Large intestine (tissue), 12 donors: Measurements from ENCODE around the gene DERA. TPM values are rescaled to one million over a fixed set of nuclear protein-coding genes. Genes with fewer than 3 reads are reported as not detected.
"Not testable (repeated sequence)": the region's sequence is repeated elsewhere in the genome, so short reads cannot be mapped to it uniquely, and the experiment has no call there.

Source experiments
- DNase-seq, 2 donors: peaks; one replicate each; pipeline versions ENCODE4 v3.0.0 to v3.0.0-alpha.2; 2013
- H3K27ac ChIP-seq: one replicate; pipeline ENCODE4 v1.5.1; 2013; ENCODE audit warnings: low read length
- H3K27me3 ChIP-seq: 2 replicates; pipeline ENCODE4 v1.6.1; 2013; ENCODE audit warnings: low read length; ENCODE audit not compliant: control insufficient read depth, insufficient read depth
- H3K36me3 ChIP-seq: 2 replicates; pipeline ENCODE4 v1.6.1; 2013; ENCODE audit warnings: low read length; ENCODE audit not compliant: control insufficient read depth, insufficient read depth
- H3K4me1 ChIP-seq: one replicate; pipeline ENCODE4 v1.6.1; 2013; ENCODE audit warnings: low read length; ENCODE audit not compliant: control insufficient read depth, insufficient read depth
- H3K4me3 ChIP-seq: one replicate; pipeline ENCODE4 v1.5.1; 2013; ENCODE audit warnings: low read length
- H3K9me3 ChIP-seq: one replicate; pipeline ENCODE4 v1.6.1; 2013; ENCODE audit warnings: mild to moderate bottlenecking, low read depth, low read length, moderate library complexity; ENCODE audit not compliant: control insufficient read depth
- WGBS: methylation state at CpG from one replicate; pipeline ENCODE4 v1.1.5; 2013; ENCODE audit warnings: low lambda C conversion rate; ENCODE audit not compliant: insufficient coverage; 5-methylcytosine and 5-hydroxymethylcytosine counted together
- long read RNA-seq, 11 donors: transcript quantifications; one replicate each; lab custom pipeline, GENCODE V29; 2026
- polyA plus RNA-seq: library from polyadenylated mRNA; unstranded; fragments of 120-200 nt; gene quantifications from one replicate; pipeline ENCODE4 v1.2.1, GENCODE V29; 2013

The DERA gene
- 68.0 TPM for polyA plus RNA-seq
- long read RNA-seq, donor 1, transcript DERA-201 (9 exons, 1,705 nt): major isoform, 11 of 18 reads
- long read RNA-seq, donor 1, partial matches to known transcripts: 7 of 18 reads
- long read RNA-seq, donor 1, other reads (novel, unspliced or antisense): 0 of 18 reads
- long read RNA-seq, donor 2, transcript DERA-201 (9 exons, 1,705 nt): major isoform, 34 of 72 reads
- long read RNA-seq, donor 2, partial matches to known transcripts: 32 of 72 reads
- long read RNA-seq, donor 2, other reads (novel, unspliced or antisense): 0 of 72 reads
- long read RNA-seq, donor 3: 0 reads
- long read RNA-seq, donor 4, transcript DERA-201 (9 exons, 1,705 nt): major isoform, 5 of 5 reads
- long read RNA-seq, donor 4, partial matches to known transcripts: 0 of 5 reads
- long read RNA-seq, donor 4, other reads (novel, unspliced or antisense): 0 of 5 reads
- long read RNA-seq, donor 5, transcript DERA-201 (9 exons, 1,705 nt): major isoform, 10 of 19 reads
- long read RNA-seq, donor 5, partial matches to known transcripts: 7 of 19 reads
- long read RNA-seq, donor 5, other reads (novel, unspliced or antisense): 0 of 19 reads
- long read RNA-seq, donor 6, transcript DERA-201 (9 exons, 1,705 nt): major isoform, 28 of 47 reads
- long read RNA-seq, donor 6, partial matches to known transcripts: 18 of 47 reads
- long read RNA-seq, donor 6, other reads (novel, unspliced or antisense): 0 of 47 reads
- long read RNA-seq, donor 7, transcript DERA-201 (9 exons, 1,705 nt): major isoform, 13 of 21 reads
- long read RNA-seq, donor 7, partial matches to known transcripts: 8 of 21 reads
- long read RNA-seq, donor 7, other reads (novel, unspliced or antisense): 0 of 21 reads
- long read RNA-seq, donor 8, transcript DERA-201 (9 exons, 1,705 nt): major isoform, 41 of 74 reads
- long read RNA-seq, donor 8, partial matches to known transcripts: 25 of 74 reads
- long read RNA-seq, donor 8, other reads (novel, unspliced or antisense): 5 of 74 reads
- long read RNA-seq, donor 9, transcript DERA-201 (9 exons, 1,705 nt): major isoform, 30 of 76 reads
- long read RNA-seq, donor 9, partial matches to known transcripts: 44 of 76 reads
- long read RNA-seq, donor 9, other reads (novel, unspliced or antisense): 0 of 76 reads
- long read RNA-seq, donor 10, transcript DERA-201 (9 exons, 1,705 nt): major isoform, 31 of 67 reads
- long read RNA-seq, donor 10, partial matches to known transcripts: 32 of 67 reads
- long read RNA-seq, donor 10, other reads (novel, unspliced or antisense): 0 of 67 reads
- long read RNA-seq, donor 11, transcript DERA-201 (9 exons, 1,705 nt): major isoform, 19 of 28 reads
- long read RNA-seq, donor 11, partial matches to known transcripts: 8 of 28 reads
- long read RNA-seq, donor 11, other reads (novel, unspliced or antisense): 0 of 28 reads

DNA sequence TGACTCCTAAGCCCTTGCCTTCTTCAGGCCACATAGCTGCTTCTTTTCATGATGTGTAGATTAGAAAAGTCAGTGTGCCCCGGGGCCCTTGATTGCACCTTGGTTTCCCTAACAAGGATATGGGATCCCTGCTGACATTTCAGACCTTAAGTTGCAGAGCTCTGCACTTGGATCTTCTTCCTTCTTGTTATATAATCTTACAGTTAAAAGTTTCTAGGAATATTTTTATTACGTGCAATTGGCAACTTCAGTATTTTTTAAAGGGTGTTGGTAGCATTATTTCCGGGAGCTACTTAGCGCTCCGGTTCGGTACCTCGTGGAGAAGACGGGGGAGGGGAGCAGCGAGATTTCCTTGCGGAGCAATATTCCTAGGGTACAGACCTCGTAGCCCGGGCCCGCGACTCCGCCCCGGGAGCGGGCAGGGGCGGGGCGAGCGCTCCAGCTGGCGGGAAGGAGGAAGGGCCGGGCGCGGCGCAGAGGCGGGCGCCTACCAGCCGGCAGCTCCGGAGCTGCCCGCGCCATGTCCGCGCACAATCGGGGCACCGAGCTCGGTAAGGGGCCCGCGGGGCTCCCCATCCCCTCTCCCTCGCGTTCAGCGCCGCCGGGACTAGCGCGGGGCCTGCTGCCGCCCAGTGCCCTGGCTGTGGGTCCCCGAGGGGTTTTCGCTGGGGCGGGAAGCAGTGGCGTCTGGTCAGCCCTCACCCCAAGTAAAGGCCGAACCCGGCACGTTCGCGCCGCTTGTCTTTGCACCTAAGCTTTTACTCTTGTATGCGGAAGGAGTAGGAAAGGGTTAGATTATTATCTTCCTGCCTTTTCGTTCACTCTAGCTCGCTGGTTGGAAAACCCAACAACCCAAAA lies at the start of gene DERA:
Gene DERA (plus strand): TSS at position 469 of the 858 bp plus-strand sequence. CDS start 52 bp downstream, at position 521.
- Histone ChIP-seq H3K4me1 (no peaks in the 10 kb centered on the region), H3K27me3 (no peaks in the 10 kb centered on the region), H3K27ac (peak within 1 kb of the TSS; percentile 97), H3K4me3 (peak within 1 kb of the TSS; percentile 75), H3K9me3 (no peaks in the 10 kb centered on the region), H3K36me3 (peaks cover 5% of the 10 kb centered on the region)
- no CpG with 5 or more reads among the region's 59 CpGs for WGBS
- DNase-seq: peak; percentile 81 to 92

DNA sequence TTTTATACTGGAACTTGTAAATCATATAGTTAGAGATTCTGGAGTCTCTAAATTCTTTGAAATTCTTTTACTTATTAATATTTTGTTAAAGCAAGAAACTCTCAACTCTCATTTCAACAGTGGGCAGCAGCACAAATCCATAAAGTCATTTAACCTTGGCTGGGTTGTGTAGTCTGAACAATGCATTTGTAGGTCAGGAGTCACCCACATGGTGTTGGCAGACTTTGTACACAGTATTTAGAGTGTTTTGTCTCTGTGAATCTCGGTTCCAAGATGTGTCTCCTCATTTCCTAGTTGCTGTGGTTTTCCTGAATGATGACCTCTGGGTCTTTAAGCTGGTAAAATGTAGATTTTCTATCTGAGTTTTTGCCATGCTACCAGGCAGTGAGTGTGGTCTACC lies 49.7 kb upstream of the DERA start:
- H3K4me3 ChIP-seq: no peak overlapping the region
- no peaks in the 10 kb centered on the region for H3K4me1 ChIP-seq
- no peak for DNase-seq
- H3K36me3 ChIP-seq: no peaks in the 10 kb centered on the region
- no peaks in the 10 kb centered on the region for H3K9me3 ChIP-seq
- no peaks in the 10 kb centered on the region for H3K27me3 ChIP-seq
- H3K27ac ChIP-seq: no peak overlapping the region
- no CpG with 5 or more reads among the region's 1 CpG for WGBS

DNA sequence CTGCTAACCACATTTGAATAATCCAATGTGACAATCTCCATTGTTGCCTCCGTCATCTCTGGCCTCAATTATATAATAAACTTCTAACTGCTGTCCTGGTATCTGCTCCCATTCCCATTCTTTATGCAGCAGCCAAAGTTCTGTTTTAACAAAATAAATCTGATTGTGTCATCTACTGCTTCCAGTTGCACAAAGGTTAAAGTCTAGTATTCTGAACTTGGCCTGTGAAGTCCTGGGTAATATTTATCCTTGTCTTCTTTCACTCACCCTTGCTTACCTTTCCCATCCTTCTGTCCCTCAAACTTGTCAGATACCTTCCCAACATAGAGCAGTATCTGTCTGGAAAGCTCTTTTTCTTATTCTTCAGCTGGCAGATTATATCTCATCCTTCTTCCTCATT lies 48.3 kb upstream of the DERA start:
- Histone ChIP-seq H3K27me3 (no peaks in the 10 kb centered on the region), H3K4me1 (no peaks in the 10 kb centered on the region), H3K36me3 (no peaks in the 10 kb centered on the region), H3K27ac (no peak overlapping the region), H3K9me3 (no peaks in the 10 kb centered on the region), H3K4me3 (no peak overlapping the region)
- peak; percentile 31 to 52 for DNase-seq
- WGBS: no CpG with 5 or more reads among the region's 1 CpG

DNA sequence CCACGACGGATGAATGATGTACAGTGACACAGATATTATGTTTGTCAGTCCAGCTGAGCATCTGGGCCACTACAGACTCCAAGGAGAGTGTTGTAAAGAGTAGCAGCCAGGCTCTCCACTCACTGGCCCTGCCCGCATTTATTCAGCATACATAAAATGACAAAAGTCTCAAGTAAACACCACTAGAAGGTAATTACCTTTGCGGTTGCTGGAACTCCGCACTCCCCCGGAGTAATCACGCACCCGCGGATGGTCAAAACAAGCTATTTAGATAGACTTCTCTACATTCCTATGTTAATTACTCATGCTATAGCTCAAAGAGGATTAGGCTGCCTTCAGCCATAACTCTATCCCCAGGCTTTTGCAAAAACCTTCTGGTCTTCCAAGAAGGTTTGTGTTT lies 47.8 kb upstream of the DERA start:
- no peaks in the 10 kb centered on the region for H3K36me3 ChIP-seq
- no peak overlapping the region for H3K27ac ChIP-seq
- no peaks in the 10 kb centered on the region for H3K9me3 ChIP-seq
- H3K27me3 ChIP-seq: no peaks in the 10 kb centered on the region
- H3K4me1 ChIP-seq: no peaks in the 10 kb centered on the region
- 80% methylated on average over 1 of the region's 9 CpGs for WGBS
- no peak overlapping the region for H3K4me3 ChIP-seq
- DNase-seq: no peak

DNA sequence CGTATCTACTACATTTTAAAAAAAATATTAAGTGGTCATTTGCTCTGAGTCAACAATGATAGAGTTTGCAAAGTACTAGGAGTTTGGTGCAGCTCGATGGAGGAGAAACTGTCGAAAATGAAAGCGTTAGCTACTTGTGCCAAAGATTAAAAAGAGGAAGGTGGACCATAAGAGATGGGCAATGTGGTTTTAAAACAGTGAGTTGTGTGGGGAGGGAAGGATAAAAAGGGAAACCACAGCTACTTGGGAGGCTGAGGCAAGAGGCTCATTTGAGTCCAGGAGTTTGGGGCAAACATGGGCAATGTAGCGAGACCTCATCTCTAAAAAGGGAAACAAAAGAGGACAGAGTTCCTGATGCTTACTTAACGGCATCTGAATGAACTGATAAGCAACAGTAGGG lies 47.1 kb upstream of the DERA start:
- WGBS: 92% methylated on average over 5 of the region's 6 CpGs

DNA sequence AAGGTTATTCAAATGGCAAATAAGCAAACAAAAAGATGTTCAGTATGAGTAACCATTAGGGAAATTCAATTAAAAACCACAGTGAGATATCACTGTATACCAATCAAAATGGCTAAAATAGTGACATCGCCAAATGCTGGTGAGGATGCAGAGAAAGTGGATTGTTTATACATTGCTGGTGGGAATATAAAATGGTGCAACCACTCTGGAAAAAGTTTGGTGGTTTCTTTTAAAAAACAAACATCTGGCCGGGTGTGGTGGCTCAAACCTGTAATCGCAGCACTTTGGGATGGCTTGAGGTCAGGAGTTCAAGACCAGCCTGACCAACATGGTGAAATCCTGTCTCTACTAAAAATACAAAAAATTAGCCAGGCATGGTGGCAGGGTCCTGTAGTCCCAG lies 42.9 kb upstream of the DERA start:
- DNase-seq: no peak
- no peaks in the 10 kb centered on the region for H3K4me1 ChIP-seq
- no peaks in the 10 kb centered on the region for H3K36me3 ChIP-seq
- H3K9me3 ChIP-seq: no peaks in the 10 kb centered on the region
- H3K27ac ChIP-seq: no peak overlapping the region
- no peak overlapping the region for H3K4me3 ChIP-seq
- WGBS: no CpG with 5 or more reads among the region's 3 CpGs
- H3K27me3 ChIP-seq: no peaks in the 10 kb centered on the region

More for the DNA sequence above, 47.1 kb upstream of the DERA start:
- Histone ChIP-seq H3K9me3 (no peaks in the 10 kb centered on the region), H3K27ac (no peak overlapping the region), H3K36me3 (no peaks in the 10 kb centered on the region), H3K27me3 (no peaks in the 10 kb centered on the region), H3K4me3 (no peak overlapping the region), H3K4me1 (no peaks in the 10 kb centered on the region)
- no peak for DNase-seq

DNA sequence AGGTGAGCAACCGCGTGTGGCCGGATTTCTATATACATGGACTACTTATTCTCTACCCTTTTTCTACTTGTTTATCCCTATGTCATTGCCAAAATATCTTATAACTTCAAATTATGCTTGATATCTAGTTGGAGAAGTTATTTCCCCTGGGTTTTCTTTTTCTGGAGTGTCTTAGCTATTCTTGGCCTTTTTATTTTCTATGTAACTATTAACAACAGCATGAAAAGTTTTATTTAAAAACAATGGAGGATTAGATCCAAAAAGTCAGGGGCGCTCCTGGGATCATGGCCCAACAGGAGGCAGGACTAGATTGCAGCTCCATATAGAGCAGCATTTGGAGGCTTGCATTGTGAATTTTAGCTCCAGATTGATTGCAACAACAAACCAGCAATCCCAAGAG lies 37.6 kb upstream of the DERA start:
- Histone ChIP-seq H3K9me3 (peaks cover 5% of the 10 kb centered on the region), H3K4me1 (no peaks in the 10 kb centered on the region), H3K4me3 (no peak overlapping the region), H3K27ac (no peak overlapping the region), H3K36me3 (no peaks in the 10 kb centered on the region), H3K27me3 (no peaks in the 10 kb centered on the region)
- no CpG with 5 or more reads among the region's 4 CpGs for WGBS
- no peak for DNase-seq

DNA sequence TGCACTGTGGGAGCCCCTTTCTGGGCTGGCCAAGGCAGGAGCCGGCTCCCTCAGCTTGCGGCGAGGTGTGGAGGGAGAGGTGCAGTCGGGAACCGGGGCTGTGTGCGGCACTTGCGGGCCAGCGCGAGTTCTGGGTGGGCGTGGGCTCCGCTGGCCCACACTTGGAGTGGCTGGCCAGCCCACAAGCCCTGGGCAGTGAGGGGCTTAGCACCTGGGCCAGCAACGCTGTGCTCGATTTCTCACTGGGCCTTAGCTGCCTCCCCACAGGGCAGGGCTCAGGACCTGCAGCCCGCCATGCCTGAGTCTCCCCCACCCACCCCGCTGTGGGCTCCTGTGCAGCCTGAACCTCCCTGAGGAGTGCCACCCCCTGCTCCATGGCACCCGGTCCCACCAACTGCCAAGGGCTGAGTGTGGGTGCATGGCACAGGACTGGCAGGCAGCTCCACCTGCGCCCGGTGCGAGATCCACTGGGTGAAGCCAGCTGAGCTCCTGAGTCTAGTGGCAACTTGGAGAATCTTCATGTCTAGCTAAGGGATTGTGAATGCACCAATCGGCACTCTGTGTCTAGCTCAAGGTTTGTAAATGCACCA lies 36.5 kb upstream of the DERA start:
- not testable (repeated sequence) for DNase-seq, H3K36me3 ChIP-seq, H3K4me1 ChIP-seq, H3K27ac ChIP-seq, H3K9me3 ChIP-seq, H3K4me3 ChIP-seq, H3K27me3 ChIP-seq
- no CpG with 5 or more reads among the region's 20 CpGs for WGBS

DNA sequence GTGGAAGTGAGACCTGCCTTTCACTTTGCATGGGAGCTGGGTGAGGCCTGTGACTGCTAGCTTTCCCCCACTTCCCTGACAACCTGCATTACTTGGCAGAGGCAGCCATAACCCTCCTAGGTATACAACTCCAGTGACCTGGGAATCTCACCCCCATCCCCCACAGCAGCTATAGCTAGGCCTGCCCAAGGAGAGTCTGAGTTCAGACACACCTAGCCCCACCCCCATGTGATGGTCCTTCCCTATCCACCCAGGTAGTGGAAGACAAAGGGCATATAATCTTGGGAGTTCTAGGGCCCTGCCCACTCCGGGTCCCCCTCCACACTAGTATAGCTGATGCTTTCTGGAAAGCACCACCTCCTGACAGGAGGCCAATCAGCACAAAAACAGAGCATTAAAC lies 35.3 kb upstream of the DERA start:
- Histone ChIP-seq H3K4me1 (no peaks in the 10 kb centered on the region), H3K4me3 (no peak overlapping the region), H3K27me3 (no peaks in the 10 kb centered on the region), H3K9me3 (peaks cover 5% of the 10 kb centered on the region), H3K27ac (no peak overlapping the region), H3K36me3 (no peaks in the 10 kb centered on the region)
- no peak for DNase-seq
- WGBS: no CpG with 5 or more reads among the region's 1 CpG
